Uterus (tissue), 2 donors: ENCODE data around the gene CTDP1.

Experiments used
- POLR2A ChIP-seq, 2 donors: fragments of 450-650 bp; IDR thresholded peaks; one replicate each; pipeline ENCODE4 v1.6.1; 2016; ENCODE audit warnings: antibody characterized with exemption in 2 of 2, mild to moderate bottlenecking in 1 of 2, moderate library complexity in 1 of 2
- TF ChIP-seq, protein P1 (sequence below), 4 experiments: fragments of 200-600 bp in 2 of 4; fragments of 450-650 bp in 2 of 4; sonication (generic) in 2 of 4; IDR thresholded peaks; one replicate each; pipeline ENCODE4 v1.5.1; 2016 to 2019; ENCODE audit warnings: antibody characterized with exemption in 4 of 4, mild to moderate bottlenecking in 2 of 4, moderate library complexity in 1 of 4

- TF ChIP-seq, protein P1, sequence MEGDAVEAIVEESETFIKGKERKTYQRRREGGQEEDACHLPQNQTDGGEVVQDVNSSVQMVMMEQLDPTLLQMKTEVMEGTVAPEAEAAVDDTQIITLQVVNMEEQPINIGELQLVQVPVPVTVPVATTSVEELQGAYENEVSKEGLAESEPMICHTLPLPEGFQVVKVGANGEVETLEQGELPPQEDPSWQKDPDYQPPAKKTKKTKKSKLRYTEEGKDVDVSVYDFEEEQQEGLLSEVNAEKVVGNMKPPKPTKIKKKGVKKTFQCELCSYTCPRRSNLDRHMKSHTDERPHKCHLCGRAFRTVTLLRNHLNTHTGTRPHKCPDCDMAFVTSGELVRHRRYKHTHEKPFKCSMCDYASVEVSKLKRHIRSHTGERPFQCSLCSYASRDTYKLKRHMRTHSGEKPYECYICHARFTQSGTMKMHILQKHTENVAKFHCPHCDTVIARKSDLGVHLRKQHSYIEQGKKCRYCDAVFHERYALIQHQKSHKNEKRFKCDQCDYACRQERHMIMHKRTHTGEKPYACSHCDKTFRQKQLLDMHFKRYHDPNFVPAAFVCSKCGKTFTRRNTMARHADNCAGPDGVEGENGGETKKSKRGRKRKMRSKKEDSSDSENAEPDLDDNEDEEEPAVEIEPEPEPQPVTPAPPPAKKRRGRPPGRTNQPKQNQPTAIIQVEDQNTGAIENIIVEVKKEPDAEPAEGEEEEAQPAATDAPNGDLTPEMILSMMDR (IDR thresholded peaks at IDR 0.05): no peak
- TF ChIP-seq POLR2A (IDR thresholded peaks at IDR 0.05): no peak
These were observed 25.0 kb downstream of the CTDP1 start for GRCh38 chr18:79704631-79705030.
